ENCODE data around the gene GTSF1L. TPM values are rescaled to one million over a fixed set of nuclear protein-coding genes. Genes with fewer than 3 reads are reported as not detected.

The GTSF1L gene
- total and polyA plus RNA-seq, 9 of the 15 experiments (the other 6 are each of a cell fraction or from before 2014, with no cell fraction given), result not detected

DNA sequence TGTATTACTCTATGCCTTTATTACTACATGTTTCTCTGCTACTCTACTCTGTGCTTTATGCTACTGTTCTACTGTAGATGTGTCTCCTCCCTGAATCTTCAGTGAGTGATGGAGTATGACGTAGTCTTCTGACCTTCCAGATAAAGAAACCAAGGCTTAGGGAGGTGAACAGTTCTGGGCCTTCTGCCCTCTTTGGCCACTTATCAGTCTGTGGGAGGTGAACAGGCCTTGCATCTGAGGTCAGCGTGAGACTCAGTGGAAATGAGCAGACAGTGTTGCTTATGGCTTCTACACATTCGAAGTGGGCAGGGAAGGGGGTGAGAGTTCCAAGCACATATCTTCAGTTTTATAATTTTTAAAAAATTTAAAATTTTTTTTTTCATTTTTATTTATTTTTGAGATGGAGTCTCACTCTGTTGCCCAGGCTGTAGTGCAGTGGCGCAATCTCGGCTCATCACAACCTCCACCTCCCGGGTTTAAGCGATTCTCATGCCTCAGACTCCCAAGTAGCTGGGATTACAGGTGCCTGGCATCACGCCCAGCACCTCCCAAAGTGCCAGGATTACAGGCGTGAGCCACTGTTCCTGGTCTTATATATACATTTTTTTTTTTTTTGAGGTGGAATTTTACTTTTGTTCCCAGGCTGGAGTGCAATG, 35.7 kb downstream of the GTSF1L start (continued):
- TF ChIP-seq MBD2 (IDR thresholded peaks at IDR 0.05; ENCODE audit: borderline replicate concordance, low read depth) (peak; percentile 65; the same call in 1 of the 2 replicates), MECOM (CRISPR knock-in tag; IDR thresholded peaks at IDR 0.05) (peak; percentile 47; the same call in 1 of the 2 replicates), GABPB2 (CRISPR knock-in tag; conservative IDR thresholded peaks at IDR 0.05) (no peak), SRSF3 (IDR thresholded peaks at IDR 0.05; ENCODE audit: insufficient read depth, low read length) (no peak), ZNF444 (CRISPR knock-in tag; IDR thresholded peaks at IDR 0.05) (no peak), DPF2 (IDR thresholded peaks at IDR 0.05) (peak; percentile 96), NEUROD1 (IDR thresholded peaks at IDR 0.05; ENCODE audit: borderline replicate concordance, low read depth, low read length, partially characterized antibody) (peak; percentile 49), STAG1 (CRISPR knock-in tag; IDR thresholded peaks at IDR 0.05; ENCODE audit: borderline replicate concordance) (no peak), KDM1A (IDR thresholded peaks at IDR 0.05) (peak; percentile 100), PPARD (CRISPR knock-in tag; IDR thresholded peaks at IDR 0.05) (no peak), POU5F1 (IDR thresholded peaks at IDR 0.05; ENCODE audit: borderline replicate concordance, low read depth, low read length, partially characterized antibody) (no peak), ZNF324 (CRISPR knock-in tag; IDR thresholded peaks at IDR 0.05) (no peak), ZNF146 (CRISPR knock-in tag; IDR thresholded peaks at IDR 0.05; ENCODE audit: unreplicated experiment) (no peak), JUN (IDR thresholded peaks at IDR 0.05; ENCODE audit: borderline replicate concordance, low read depth, low read length) (peak; percentile 82), JUN (CRISPR knock-in tag; IDR thresholded peaks at IDR 0.05; ENCODE audit: borderline replicate concordance) (no peak)
- TF ChIP-seq, protein P1, sequence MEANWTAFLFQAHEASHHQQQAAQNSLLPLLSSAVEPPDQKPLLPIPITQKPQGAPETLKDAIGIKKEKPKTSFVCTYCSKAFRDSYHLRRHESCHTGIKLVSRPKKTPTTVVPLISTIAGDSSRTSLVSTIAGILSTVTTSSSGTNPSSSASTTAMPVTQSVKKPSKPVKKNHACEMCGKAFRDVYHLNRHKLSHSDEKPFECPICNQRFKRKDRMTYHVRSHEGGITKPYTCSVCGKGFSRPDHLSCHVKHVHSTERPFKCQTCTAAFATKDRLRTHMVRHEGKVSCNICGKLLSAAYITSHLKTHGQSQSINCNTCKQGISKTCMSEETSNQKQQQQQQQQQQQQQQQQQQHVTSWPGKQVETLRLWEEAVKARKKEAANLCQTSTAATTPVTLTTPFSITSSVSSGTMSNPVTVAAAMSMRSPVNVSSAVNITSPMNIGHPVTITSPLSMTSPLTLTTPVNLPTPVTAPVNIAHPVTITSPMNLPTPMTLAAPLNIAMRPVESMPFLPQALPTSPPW (CRISPR knock-in tag; IDR thresholded peaks at IDR 0.05), result peak; percentile 63
- TF ChIP-seq, protein P2, sequence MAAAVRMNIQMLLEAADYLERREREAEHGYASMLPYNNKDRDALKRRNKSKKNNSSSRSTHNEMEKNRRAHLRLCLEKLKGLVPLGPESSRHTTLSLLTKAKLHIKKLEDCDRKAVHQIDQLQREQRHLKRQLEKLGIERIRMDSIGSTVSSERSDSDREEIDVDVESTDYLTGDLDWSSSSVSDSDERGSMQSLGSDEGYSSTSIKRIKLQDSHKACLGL (CRISPR knock-in tag; IDR thresholded peaks at IDR 0.05; ENCODE audit: borderline replicate concordance, poor library complexity, severe bottlenecking), result no peak
- TF ChIP-seq, protein P3, sequence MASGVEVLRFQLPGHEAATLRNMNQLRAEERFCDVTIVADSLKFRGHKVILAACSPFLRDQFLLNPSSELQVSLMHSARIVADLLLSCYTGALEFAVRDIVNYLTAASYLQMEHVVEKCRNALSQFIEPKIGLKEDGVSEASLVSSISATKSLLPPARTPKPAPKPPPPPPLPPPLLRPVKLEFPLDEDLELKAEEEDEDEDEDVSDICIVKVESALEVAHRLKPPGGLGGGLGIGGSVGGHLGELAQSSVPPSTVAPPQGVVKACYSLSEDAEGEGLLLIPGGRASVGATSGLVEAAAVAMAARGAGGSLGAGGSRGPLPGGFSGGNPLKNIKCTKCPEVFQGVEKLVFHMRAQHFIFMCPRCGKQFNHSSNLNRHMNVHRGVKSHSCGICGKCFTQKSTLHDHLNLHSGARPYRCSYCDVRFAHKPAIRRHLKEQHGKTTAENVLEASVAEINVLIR (CRISPR knock-in tag; IDR thresholded peaks at IDR 0.05), result peak; percentile 77
- TF ChIP-seq, protein P4, sequence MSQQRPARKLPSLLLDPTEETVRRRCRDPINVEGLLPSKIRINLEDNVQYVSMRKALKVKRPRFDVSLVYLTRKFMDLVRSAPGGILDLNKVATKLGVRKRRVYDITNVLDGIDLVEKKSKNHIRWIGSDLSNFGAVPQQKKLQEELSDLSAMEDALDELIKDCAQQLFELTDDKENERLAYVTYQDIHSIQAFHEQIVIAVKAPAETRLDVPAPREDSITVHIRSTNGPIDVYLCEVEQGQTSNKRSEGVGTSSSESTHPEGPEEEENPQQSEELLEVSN (IDR thresholded peaks at IDR 0.05; ENCODE audit: borderline replicate concordance in 1 of 2, extremely low read depth in 1 of 2, insufficient read depth in 1 of 2, insufficient read length in 1 of 2, low read depth in 1 of 2, low read length in 1 of 2, poor library complexity in 1 of 2, severe bottlenecking in 1 of 2), result peak in 1 of 2 experiments; percentile 22
- TF ChIP-seq, protein P5, sequence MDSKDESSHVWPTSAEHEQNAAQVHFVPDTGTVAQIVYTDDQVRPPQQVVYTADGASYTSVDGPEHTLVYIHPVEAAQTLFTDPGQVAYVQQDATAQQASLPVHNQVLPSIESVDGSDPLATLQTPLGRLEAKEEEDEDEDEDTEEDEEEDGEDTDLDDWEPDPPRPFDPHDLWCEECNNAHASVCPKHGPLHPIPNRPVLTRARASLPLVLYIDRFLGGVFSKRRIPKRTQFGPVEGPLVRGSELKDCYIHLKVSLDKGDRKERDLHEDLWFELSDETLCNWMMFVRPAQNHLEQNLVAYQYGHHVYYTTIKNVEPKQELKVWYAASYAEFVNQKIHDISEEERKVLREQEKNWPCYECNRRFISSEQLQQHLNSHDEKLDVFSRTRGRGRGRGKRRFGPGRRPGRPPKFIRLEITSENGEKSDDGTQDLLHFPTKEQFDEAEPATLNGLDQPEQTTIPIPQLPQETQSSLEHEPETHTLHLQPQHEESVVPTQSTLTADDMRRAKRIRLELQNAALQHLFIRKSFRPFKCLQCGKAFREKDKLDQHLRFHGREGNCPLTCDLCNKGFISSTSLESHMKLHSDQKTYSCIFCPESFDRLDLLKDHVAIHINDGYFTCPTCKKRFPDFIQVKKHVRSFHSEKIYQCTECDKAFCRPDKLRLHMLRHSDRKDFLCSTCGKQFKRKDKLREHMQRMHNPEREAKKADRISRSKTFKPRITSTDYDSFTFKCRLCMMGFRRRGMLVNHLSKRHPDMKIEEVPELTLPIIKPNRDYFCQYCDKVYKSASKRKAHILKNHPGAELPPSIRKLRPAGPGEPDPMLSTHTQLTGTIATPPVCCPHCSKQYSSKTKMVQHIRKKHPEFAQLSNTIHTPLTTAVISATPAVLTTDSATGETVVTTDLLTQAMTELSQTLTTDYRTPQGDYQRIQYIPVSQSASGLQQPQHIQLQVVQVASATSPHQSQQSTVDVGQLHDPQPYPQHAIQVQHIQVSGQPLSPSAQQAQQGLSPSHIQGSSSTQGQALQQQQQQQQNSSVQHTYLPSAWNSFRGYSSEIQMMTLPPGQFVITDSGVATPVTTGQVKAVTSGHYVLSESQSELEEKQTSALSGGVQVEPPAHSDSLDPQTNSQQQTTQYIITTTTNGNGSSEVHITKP (IDR thresholded peaks at IDR 0.05; ENCODE audit: partially characterized antibody), result no peak
